GM12864 (cell line): ENCODE measurements around the gene CPED1.
"Not testable (repeated sequence)": the region's sequence is repeated elsewhere in the genome, so short reads cannot be mapped to it uniquely, and the experiment has no call there.

ENCODE experiments used
- DNase-seq: peaks from one replicate; pipeline ENCODE4 v3.0.0-alpha.2; 2011; ENCODE audit warnings: low read depth
- H3K4me3 ChIP-seq: 2 replicates; pipeline ENCODE4 v1.5.1; 2011; ENCODE audit warnings: mild to moderate bottlenecking, low read depth, low read length, control low read depth
- TF ChIP-seq, protein P1 (sequence below): IDR thresholded peaks from 2 replicates; pipeline ENCODE4 v1.5.1; 2011; ENCODE audit warnings: low read depth, mild to moderate bottlenecking, moderate library complexity, low read length, control low read depth, inconsistent platforms; ENCODE audit errors: missing control alignments

The CPED1 gene

GRCh38 chr7:120979765-120980499 lies 8.6 kb upstream of the CPED1 start:
- no peak overlapping the region for H3K4me3 ChIP-seq
- TF ChIP-seq, protein P1, sequence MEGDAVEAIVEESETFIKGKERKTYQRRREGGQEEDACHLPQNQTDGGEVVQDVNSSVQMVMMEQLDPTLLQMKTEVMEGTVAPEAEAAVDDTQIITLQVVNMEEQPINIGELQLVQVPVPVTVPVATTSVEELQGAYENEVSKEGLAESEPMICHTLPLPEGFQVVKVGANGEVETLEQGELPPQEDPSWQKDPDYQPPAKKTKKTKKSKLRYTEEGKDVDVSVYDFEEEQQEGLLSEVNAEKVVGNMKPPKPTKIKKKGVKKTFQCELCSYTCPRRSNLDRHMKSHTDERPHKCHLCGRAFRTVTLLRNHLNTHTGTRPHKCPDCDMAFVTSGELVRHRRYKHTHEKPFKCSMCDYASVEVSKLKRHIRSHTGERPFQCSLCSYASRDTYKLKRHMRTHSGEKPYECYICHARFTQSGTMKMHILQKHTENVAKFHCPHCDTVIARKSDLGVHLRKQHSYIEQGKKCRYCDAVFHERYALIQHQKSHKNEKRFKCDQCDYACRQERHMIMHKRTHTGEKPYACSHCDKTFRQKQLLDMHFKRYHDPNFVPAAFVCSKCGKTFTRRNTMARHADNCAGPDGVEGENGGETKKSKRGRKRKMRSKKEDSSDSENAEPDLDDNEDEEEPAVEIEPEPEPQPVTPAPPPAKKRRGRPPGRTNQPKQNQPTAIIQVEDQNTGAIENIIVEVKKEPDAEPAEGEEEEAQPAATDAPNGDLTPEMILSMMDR = no peak
- DNase-seq = no peak

DNA sequence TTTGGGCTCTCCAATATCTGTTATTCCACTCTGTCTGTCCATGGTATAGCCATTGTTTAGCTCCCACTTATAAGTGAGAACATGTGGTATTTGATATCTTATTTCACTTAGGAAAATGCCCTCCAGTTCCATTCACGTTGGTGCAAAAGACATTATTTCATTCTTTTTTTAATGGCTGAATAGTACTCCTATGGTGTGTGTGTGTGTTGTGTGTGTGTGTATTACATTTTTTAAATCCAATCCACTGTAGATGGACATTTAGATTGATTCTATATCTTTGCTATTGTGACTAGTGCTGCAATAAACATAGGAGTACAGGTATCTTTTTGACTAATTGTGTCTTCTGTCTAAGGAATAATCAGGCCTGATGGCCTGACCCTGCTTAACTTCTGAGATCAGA lies 7.4 kb upstream of the CPED1 start:
- no peak for DNase-seq
- TF ChIP-seq, protein P1 = no peak
- no peak overlapping the region for H3K4me3 ChIP-seq

DNA sequence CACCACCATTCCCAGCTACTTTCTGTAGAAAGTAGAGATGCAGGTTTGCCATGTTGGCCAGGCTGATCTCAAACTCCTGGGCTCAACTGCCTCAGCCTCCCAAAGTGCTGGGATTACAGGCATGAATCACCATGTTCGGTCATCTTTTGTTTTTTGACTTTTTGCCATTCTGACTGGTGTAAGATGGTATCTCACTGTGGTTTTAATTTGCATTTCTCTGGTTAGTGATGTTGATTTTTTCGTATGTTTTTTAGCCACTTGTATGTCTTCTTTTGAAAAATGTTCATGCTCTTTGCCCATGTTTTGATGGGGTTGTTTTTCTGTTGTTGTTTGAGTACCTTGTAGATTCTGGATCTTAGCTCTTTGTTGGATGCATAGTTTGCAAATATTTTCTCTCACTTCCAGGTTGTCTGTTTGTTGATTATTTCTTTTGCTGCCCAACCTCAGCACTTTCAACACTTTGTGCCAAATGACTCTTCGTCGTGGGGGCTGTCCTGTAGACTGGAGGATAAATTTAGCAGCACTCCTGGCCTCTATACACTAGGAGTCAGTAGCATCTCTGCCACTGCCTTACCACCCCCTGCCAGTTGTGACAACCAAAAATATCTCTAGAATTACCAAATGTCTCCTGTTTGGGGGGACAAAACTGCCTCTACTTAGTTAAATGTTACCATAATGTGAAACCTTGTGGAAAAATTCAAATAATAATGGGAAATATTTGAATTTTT lies 6.5 kb upstream of the CPED1 start:
- no peak for DNase-seq
- TF ChIP-seq, protein P1 = no peak
- H3K4me3 ChIP-seq = no peak overlapping the region

DNA sequence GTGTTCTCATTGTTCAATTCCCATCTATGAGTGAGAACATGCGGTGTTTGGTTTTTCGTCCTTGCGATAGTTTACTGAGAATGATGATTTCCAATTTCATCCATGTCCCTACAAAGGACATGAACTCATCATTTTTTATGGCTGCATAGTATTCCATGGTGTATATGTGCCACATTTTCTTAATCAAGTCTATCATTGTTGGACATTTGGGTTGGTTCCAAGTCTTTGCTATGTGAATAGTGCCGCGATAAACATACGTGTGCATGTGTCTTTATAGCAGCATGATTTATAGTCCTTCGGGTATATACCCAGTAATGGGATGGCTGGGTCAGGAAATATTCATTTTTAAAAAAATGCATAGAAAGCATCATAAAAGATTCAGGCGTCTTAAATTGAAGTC lies 4.9 kb upstream of the CPED1 start:
- not testable (repeated sequence) for DNase-seq, H3K4me3 ChIP-seq

DNA sequence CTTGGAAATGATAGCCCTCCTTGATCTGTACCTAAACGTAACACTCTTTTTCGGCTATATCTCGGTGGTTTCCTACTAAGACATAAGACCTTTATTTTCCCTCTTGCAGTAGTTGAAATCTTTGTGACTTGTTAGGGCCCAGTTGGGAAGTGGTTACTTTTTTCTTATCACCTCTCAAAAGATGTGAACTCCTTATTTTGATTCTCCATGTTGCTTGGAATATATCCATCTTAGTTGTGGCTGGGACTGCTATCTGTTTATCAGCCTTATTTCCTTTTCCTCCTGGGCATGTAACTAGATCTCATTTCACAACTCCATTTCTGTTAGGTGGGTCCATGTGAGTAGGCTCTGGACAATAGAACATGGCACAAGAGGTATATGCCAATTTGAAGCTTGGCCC lies 4.1 kb upstream of the CPED1 start:
- TF ChIP-seq, protein P1 = no peak

DNA sequence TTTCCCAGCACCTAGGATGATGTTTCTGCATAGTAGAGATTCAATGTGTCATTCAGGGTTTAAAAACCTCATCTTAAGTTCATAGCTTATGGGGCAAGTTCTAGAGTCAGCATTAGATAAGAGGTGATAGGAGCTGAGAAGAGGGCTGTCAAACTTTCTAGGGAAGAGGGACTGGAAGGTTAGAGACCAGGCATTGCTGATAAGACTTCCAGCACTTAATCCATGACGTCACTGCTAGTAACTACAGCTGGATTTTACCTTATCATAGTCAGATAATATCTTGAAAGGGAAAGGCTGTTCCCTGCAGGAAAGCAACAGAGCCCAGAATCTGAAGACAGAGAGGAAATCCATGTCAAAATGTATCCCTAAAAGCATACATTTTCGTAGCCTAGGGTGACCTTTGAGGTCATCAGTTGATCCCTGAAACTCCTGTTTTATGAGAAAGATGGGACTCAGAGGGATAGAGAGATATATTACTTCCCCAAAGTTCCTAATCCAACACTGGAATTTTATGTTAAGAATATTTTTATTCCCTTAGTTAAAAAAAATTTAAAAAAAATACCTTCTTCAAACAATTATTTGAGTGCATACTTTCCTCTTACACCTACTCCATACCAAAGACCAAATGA lies 3.3 kb upstream of the CPED1 start:
- no peak for DNase-seq
- H3K4me3 ChIP-seq = no peak overlapping the region
- TF ChIP-seq, protein P1 = no peak

More for the DNA sequence above, 4.1 kb upstream of the CPED1 start:
- H3K4me3 ChIP-seq = no peak overlapping the region
- no peak for DNase-seq

DNA sequence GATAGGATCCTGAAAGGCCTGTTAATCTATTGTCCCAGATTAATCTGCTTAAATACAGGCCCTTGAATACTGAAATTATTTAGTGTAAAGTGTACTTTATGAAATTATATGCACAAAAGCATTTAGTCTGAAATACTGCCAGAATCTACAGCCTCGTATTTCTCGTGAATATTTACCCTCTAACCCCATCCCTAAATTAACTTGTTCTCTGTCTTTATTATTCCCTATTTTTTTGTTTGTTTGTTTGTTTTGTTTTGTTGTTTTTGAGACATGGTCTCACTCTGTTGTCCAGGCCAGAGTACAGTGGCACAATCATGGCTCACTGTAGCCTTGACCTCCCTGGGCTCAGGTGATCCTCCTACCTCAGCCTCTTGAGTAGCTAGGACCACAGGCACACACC lies 2.7 kb upstream of the CPED1 start:
- no peak for DNase-seq
- TF ChIP-seq, protein P1 = no peak
- H3K4me3 ChIP-seq = no peak overlapping the region
